Activated CD4-positive, CD25-positive, alpha-beta regulatory T cell (primary cell): Measurements from ENCODE around the gene LCE3B.
"Not testable (repeated sequence)": the region's sequence is repeated elsewhere in the genome, so short reads cannot be mapped to it uniquely, and the experiment has no call there.

Experiments
- DNase-seq, 4 experiments: peaks; one replicate each; lab custom pipeline; 2025; lab: John Stamatoyannopoulos, UW

LCE3B gene

GRCh38 chr1:152613511-152613910 is at the start of gene LCE3B:
Gene LCE3B (plus strand): TSS chr1:152613811. CDS start chr1:152613811, 0 bp downstream.
- no peak for DNase-seq

GRCh38 chr1:152565115-152565514 is 48.5 kb upstream of the LCE3B start:
- DNase-seq: no peak

- DNase-seq: no peak
Observed at GRCh38 chr1:152565535-152566215, 47.9 kb upstream of the LCE3B start.

- no peak for DNase-seq
Observed at GRCh38 chr1:152566681-152567080, 46.9 kb upstream of the LCE3B start, which contains the start of gene LCE3E. Gene LCE3E (minus strand): TSS chr1:152566780. CDS start chr1:152566208, 572 bp downstream.

- no peak for DNase-seq
Observed at GRCh38 chr1:152577168-152577567, 36.4 kb upstream of the LCE3B start.

- not testable (repeated sequence) for DNase-seq
Observed at GRCh38 chr1:152579526-152579925, 34.1 kb upstream of the LCE3B start.

- no peak for DNase-seq
Observed at GRCh38 chr1:152580433-152580832, 33.2 kb upstream of the LCE3B start, which contains the start of gene LCE3D. Gene LCE3D (minus strand): TSS chr1:152580516. CDS start chr1:152579936, 580 bp downstream.

GRCh38 chr1:152582647-152583046 is 31.0 kb upstream of the LCE3B start:
- DNase-seq: no peak

GRCh38 chr1:152585586-152585985 is 28.0 kb upstream of the LCE3B start:
- DNase-seq: no peak

GRCh38 chr1:152596986-152597385 is 16.6 kb upstream of the LCE3B start:
- no peak for DNase-seq

GRCh38 chr1:152599934-152600333 is 13.7 kb upstream of the LCE3B start, which contains the start of gene LCE3C:
Gene LCE3C (plus strand): TSS chr1:152600234. CDS start chr1:152600732, 498 bp downstream.
- DNase-seq: no peak

GRCh38 chr1:152621993-152622392 is 8.4 kb downstream of the LCE3B start:
- no peak for DNase-seq

- DNase-seq: no peak
Observed at GRCh38 chr1:152622803-152623202, 9.2 kb downstream of the LCE3B start, which contains the start of gene LCE3A. Gene LCE3A (minus strand): TSS chr1:152623103. CDS start chr1:152623103, 0 bp downstream.

- DNase-seq: no peak
Observed at GRCh38 chr1:152623203-152623844, 9.7 kb downstream of the LCE3B start.

- no peak for DNase-seq
Observed at GRCh38 chr1:152626744-152627143, 13.1 kb downstream of the LCE3B start.

GRCh38 chr1:152630596-152630995 is 17.0 kb downstream of the LCE3B start:
- DNase-seq: no peak

- DNase-seq: no peak
Observed at GRCh38 chr1:152640351-152640750, 26.7 kb downstream of the LCE3B start.

GRCh38 chr1:152643945-152644344 is 30.3 kb downstream of the LCE3B start:
- DNase-seq: no peak

GRCh38 chr1:152645146-152645545 is 31.5 kb downstream of the LCE3B start:
- DNase-seq: no peak

GRCh38 chr1:152646656-152647055 is 33.0 kb downstream of the LCE3B start:
- DNase-seq: no peak

- DNase-seq: peak in 1 of 4 experiments; percentile 5
Observed at GRCh38 chr1:152654110-152654509, 40.5 kb downstream of the LCE3B start.

- no peak for DNase-seq
Observed at GRCh38 chr1:152656459-152656858, 42.8 kb downstream of the LCE3B start.

GRCh38 chr1:152657677-152658076 is 44.1 kb downstream of the LCE3B start:
- DNase-seq: no peak
